ENCODE measurements around the gene MICAL2.
"Not testable (repeated sequence)": the region's sequence is repeated elsewhere in the genome, so short reads cannot be mapped to it uniquely, and the experiment has no call there.

MICAL2 gene

DNA sequence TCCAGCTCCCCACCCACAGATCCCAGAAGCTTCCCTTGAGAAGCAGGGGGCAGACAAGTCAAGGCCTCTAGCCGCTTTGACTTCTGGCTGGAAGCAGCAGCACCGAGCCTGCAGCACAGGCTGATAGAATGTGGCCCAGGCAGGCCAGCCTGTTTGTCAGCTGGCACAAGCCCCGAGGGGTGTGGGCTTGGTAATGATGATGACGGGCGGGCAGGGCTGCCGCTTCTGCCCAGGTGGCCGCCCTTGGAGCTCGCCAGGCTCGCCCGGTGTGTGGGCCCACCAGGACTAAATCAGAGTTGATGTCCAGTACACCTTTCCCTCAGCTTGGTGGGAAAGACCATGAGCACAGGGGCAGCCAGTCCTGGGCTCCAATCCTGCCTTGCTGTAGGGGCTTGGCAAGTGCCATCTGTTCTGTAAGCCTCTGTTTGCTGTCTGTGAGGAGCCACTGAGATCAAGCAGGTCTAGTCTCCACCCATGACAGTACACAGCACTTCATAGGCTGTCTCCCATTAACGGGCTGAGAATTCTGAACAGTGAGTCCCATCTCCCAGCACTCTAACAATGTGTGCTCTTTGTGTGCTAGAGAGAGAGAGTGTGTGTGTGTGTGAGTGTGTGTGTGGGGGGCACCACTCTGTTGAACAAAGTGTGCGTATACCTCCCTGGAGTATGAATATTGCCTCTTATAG is 26.8 kb downstream of the MICAL2 start:
- peak in 1 of 2 experiments; percentile 33 for DNase-seq

DNA sequence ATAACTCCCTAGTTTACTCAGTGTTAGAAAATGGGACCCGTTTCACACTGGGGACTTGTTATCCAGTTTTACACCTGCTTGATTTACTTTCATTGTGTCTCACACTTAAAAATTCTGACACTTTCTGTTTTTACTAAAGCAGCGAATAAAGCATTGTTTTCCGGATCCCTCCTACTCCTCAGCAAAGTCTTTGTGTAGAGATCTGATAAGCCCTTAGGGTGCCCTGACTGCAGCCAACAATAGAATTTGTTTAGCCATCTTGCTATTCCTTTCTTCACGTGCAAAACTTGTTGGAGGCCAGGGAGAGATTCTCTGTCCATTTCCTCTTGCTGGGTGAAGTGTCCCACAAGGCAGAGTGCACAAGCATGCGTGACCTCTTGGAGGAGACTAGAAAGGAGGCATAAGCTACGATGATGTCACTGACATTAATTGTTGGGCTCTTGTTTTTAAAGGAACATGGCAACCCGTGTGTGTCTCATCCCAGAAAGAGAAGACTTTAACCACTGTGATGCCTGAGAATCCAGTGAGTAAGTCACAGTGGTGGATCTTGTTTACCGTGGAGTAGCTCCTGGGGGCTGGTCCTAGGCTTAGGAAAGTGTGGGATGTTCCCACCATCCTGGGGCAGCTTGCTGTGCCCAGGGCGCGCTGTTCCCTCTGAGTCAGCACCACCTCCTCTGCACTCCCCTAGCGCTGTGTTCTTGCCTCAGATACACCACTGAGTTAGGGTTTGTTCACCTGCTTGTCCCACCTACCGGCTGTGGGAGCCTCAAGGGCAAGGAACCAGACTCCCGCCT is 27.7 kb downstream of the MICAL2 start:
- DNase-seq, result no peak

DNA sequence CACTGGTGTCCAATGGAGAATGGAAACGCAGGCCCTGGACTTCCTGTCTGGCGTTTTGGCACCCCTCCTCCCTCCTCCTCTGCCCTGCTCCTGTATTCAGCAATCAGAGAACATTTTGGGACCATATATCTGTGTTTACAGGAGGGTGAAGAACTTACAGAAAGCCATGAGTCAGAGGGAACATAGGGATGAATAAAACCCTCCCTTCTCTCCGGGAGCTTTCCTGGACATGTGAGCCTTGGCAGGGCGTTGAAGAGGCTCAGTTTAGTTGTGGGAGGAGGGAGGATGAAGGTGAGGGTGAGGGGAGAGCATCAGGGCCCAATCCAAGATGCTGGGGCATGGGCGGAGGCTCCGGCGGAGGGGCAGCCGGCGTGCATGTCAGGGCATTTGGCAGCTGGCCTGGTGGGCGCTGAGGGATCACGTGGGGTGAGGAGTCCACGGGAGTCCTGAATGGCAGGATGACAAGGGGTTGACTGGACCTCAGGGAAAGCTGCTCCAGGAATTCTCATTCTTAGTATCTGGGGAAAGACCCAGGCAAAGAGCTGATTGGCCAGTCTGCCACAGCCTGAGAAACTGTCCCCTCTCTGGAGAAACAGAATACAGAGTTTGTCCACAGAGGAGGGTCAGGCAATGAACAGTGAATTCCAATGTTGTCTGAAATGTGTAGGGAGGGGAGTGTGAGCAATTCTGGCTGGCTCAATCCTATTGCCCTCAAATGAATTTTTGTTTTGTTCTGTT is 28.9 kb downstream of the MICAL2 start:
- no peak for DNase-seq

DNA sequence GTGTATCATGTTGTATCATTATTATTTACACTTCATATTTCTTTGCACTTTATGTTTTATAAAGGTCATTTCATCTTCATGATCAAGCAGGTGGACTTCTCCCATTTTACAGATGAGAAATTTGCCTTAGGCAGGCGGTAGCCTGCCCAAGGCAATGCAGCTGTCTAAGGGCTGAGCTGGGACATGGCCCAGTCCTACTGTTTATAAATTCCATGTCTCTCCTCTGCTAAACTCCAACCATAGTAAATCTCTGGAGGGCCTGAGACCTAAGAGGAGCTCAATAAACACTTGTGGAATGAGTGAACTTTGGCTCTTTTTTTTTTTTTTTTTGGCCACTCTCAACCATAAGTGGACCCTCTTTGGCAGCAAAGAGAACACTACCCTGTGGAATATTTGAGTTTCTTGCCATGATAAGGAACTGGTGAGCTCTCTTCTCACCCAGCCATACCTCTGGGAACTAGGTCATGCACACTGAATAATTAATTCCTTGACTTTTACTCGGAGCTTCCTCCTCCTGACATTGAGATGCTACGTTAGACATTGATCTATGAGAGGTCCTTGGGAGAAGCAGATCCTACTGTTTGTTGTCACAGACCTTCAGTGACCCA is 29.9 kb downstream of the MICAL2 start:
- no peak for DNase-seq

DNA sequence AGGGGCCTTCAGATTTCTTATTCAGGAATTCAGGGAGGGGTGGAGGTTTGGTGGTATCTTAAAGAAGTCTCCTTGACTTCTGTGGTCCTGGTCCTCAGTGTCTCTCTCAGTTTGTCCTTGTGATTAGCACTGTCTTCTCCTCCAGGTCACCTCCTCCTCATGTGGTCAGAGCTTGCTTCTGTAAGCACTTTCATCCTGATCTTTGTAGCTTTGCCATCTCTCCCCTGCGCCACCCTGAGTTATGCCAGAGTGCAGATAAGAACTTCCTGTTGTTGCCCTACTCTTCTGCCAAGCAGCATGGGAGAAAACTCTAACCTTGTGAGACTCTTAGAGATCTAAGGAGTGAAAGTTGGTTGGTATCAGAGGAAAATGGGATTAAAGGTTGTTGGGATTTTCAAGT is 30.9 kb downstream of the MICAL2 start:
- DNase-seq, result no peak

DNA sequence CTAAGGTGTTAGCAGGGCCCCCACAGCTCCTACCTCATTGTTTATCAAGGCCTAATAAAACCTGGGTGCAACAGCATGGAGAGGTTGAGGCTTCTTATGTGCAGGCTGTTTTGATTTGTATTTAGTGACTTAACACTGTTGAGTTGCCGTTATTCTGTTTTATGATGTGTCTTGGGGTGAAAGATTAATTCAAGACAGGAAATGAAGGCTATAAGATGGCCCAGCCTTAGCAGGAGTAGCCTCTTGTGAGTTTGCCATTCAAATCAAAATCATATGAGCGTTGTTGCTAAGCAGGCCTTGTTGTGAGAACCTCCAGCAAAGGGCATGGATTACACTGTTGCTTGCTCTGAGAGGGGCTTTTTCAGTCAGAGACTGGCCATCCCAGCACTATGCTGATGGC is 31.8 kb downstream of the MICAL2 start:
- no peak for DNase-seq

DNA sequence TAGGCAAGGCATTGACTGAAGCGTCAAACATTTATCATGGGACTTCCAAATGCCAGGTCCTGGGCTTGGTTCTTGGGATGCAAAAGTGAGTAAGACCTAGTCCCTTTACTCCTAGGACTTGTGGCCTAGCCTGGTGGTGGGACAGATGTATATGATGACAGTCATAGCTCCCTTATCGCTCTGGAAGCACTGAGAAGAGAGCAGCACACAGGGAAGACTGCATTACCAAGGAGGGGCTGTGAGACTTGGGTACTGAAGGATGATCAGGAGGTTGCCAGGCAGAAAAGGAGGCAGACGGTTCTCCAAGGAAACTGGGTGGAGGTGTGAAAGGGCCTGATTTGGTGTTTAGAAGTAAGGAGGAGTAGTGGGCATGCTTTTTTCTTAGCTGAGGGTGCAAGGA is 32.5 kb downstream of the MICAL2 start:
- DNase-seq, result peak in 1 of 2 experiments; percentile 11

DNA sequence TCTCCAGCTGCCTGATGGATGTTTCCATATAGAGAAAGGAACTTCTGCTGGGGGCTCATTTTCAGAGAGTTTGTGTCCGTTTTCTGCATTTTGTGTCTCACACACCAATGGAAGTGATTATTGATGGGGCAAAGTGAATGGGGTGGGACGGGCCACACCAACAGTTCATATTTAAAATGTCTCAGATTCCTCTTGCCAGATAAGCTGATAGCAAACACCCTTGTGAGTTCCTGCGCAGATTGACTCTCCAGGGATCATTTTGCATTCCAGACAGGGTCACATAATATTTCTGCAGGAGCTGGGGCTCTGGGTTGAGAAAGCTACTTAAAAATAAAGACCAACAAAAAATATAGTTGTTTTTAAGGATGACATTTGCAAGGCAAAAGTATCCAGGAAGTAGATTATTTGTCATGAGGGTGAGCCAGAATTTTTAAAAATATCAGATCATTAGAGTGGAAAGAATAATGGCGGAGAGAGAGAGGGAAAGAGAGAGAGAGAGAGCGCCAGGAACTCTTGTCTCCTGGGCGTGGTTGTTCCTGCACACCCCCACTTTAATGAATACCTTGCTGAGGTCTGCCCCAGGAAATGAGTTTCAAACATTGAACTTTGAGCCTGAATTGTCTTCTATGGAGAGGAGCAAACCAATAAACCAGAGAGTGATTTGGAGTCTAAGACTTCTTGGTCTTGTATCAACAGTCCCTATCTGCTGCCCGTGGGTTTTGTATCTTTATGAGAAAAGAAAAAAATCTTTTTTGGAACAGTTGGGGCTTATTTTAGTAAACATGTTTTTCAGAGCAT is 33.3 kb downstream of the MICAL2 start:
- DNase-seq, result no peak

DNA sequence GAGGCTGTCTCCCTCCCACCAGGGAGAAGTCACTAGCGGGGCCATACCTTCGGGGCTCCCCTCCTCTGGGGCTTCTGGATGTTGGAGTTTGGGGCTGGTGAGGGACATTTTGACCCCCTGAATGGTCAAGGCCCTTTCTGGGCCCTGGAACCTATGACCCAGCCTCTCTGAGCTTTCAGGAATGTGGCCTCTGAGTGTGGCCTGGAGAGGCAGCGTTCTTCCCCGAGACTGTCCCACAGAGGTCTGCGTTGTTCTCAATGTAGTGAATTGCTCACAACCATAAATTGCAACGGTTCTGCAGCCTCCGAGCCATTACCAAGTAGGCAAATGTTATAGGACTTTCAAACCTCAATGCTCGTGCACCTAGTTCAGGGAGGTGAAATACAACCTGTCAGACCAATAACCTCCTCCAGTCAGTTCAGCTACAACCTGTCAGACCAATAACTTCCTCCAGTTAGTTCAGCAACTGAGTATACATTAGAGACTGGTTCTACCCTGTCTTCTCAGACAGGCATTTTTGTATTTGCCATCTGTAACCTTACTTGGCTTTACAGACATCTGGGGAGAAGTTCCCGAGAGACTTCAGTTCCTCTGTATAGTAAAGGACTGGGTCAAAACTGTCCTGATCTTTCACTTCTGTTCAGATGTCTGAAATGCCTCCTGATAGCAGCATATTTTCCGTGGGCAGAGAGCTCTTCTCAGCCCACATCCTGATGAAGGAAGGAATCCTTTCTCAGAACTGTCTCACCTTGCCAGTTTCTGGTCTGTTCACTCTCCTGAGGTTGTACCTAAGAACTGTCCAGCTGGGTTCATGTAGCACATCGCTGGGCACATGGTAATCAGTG is 34.2 kb downstream of the MICAL2 start:
- no peak for DNase-seq

DNA sequence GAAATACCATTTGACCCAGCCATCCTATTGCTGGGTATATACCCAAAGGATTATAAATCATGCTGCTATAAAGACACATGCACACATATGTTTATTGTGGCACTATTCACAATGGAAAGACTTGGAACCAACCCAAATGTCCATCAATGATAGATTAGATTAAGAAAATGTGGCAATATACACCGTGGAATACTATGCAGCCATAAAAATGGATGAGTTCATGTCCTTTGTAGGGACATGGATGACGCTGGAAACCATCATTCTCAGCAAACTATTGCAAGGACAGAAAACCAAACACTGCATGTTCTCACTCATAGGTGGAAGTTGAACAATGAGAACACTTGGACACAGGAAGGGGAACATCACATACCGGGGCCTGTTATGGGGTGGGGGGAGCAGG is 36.3 kb downstream of the MICAL2 start:
- DNase-seq, result not testable (repeated sequence)

DNA sequence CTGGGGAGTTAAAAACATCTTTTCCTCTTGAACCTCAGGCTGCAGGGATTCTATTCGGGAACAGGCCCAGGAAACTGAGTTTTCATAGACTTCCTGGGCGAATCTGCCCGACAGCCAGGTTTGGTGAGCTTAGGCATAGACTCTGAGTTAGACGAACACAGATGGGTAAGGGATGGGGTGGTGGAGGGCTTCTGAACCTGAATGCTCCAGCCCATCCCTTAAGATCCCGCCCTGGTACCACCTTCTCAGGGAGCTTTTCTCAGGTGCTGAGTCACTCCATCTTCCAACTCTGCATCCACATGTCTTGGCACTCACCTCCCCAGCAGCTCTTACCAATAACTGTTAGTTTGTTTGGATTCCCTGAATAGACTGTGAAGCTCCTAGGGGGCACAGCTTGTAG is 37.4 kb downstream of the MICAL2 start:
- DNase-seq, result no peak

DNA sequence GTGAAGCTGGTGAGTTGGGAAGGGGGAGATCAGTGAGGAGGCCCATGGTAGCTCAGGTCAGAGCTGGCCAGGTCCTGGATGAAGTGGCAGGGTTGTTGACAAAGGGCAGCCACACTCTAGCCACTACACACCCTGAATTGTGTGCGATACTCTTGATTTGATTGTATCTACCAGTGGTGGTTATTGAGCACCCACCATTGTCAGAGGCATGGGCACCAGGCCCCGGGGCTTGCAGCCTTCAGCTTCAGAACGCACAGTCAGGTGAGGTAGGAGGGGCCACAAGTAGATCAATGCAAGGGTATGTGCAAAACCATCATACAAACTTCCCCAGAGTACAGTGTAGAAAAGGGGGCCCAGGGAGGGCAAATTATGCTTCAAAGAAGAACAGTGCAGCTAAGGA is 38.1 kb downstream of the MICAL2 start:
- DNase-seq, result no peak

DNA sequence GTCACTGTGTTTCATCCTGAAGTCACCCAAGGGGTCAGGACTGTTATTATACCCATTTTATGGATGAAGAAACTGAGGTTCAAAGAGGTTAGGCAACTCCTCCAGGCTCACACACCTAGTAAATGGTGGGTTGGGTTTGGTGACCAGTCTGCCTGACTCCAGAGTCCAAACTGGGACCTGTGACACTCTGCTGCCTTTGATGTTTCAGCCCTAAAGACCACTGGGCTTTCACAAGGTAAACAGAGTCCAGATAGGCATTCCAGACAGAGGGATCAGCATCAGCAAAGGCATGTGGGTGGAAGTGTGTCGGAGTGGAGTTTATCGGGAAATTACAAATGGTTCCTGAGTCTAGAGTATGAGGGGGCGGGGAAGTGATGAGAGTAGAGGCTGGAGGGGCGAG is 38.5 kb downstream of the MICAL2 start:
- DNase-seq, result no peak

DNA sequence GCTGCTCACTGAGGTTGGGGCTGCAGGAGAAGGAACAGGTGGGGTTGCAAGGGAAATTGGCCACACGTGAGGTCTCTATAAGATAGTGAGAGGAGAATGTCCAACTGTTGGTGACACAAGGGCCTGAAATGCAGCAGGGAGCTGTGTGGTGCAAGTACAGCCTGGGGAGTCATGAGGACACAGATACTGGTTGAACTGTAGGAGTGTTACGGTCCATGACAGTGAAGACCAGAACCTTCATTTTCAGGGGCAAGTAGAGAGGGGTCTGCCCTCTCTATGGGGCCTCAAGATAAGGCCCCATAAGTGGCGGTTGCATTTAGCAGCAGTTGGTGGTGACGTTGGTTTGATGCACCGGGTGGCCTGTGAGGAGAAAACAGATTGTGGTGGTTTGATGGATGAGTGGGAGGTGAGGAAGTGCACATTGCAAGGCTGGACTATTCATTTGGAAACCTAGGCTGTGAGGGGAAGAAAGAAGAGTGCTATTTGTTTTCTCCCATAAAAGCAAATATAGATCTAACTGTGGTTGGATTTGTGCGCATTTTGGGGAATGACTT is 39.4 kb downstream of the MICAL2 start:
- DNase-seq, result no peak

DNA sequence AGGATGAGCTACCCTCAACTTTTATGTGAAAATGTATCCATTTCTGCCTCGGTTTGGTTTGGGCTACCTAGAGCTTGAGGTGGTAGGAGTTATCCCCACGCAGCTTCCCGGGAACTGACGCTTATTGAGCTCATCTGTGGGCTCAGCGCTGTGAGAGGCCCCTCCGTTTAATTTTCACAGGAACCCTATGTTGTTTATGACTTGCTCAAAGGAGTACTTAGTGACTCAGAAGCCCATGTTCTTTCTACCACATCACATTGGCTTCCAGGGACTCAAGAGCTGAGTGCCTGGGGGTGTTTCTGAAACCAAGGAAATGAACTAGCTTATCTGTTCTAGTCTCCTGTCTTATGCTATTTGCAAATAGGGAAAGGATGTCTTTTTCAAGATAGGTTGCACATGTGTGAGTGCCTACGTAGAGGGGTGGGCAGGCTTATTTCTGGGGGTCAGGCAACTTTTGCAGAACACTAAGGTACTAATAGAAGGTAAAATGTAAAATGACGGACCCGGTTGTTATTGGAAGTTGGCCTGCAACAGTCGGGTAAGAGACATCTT is 40.5 kb downstream of the MICAL2 start:
- no peak for DNase-seq

DNA sequence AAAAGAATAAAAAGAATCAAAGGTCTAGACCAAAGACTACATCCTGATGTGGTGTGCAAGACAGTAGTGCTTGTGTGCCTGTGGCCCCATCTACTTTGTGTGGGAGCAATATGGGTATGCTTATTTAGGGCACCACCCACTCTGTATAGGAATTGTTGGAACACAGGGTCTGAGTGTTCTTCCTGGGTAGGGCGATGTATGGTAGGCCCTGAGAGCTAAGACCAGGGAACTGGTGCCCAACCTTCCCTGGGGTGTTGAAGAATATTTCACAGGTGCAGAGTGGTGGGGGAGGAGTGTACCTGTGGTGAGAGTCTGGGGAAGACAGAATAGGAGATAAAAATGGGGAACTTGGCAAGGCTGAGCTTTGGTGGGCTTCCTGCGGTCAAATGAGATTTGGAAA is 41.9 kb downstream of the MICAL2 start:
- DNase-seq, result no peak

DNA sequence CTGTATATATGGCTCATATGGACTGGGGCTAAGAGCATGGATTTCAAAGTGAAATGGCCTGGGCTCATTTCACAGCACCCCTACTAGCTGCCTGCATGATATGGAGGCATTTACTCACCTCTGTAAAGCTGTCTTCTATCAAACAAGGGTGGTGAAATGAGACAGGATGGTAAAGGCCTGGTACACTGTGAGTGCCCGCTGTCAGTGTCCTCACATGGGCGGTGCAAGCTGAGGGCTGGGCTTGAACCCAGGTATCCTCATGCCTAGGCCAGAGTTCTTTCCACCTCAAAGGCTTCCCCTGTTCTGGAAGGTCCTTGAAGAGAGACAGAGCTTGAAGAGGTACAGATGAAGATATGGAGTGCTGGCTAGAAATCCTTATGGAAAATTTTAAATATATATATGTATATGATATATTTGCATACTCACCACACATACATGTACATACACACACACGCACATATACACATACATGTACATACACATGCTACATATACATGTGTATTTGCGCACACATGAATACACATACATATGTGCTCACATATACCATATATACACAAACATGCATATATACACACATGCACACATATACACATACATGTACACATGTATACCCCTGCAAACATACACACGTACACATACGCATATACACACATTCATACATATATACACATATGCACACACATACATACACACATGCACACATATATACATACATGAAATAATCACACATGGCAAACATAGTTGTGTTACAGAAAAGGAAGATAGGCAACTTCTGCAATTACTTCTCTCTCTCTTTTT is 44.7 kb downstream of the MICAL2 start:
- no peak for DNase-seq

DNA sequence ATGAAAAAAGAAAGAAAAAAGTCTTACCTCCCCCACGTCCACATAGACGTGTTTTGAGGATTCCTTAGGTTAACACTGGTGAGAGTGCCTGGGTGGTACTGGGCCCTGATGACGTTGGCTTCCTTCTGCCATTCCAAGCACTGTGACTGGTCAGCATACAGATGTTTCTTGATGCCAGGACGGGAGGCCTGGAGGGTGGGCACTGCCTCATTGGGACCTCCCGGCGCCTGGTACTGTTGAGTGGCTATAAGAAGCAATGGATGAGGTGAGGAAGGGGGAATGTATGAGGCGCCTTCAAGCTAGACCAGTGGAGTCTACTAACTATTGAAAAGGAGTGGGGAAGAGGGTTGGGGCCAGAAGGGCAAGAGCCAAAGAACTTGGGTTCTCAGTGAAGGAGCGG is 45.3 kb downstream of the MICAL2 start:
- no peak for DNase-seq

DNA sequence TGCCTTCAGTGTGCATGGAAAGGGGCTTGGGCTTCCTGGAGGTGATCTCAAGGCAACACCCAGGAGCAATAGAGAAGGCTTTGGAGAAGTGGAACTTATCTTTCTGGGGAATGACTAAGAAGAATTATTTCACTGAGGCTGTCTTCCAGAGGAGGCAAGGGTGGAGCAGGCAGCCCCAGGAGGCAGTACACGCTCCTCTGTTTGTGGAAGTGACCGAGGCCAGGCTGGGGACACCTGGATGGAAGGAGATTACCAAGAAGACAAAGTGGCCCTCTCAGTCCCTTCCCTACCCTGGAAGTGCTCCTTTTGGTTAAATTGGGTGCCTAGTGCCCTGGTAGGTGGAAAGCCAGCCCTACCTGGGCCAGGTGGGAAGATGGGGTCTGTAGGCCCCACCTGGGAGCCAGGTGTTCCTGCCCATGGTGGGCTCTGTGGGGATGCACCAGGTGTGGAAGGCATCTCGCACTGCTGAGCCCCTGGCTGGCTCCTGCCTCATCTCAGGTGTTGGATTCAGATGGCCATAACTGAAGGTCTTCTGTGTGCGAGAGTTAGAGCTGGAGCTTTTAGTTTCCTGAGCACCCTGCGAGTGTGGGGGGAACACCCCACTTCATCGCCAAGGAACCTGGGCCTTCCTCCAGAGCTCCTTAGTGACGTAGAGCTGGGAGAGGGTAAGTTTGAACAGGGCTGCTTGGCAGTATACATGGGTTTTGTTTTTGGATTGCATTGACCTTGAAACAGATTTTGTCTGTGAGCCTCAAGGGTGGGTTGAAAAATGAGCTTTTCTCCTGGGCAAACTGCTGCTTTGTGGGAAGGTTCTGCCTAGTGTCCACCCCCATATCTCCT is 46.1 kb downstream of the MICAL2 start:
- no peak for DNase-seq
